PFSK-1 (cell line): ENCODE measurements around the gene TK2.

ENCODE experiments used
- FOXP2 ChIP-seq: optimal IDR thresholded peaks from 2 replicates; pipeline ENCODE3; 2011; ENCODE audit warnings: borderline replicate concordance, control low read depth, inconsistent platforms; ENCODE audit not compliant: insufficient read depth; ENCODE audit errors: extremely low read length, extremely low read depth
- POLR2AphosphoS5 ChIP-seq: IDR thresholded peaks from 2 replicates; pipeline ENCODE4 v1.6.1; 2012; ENCODE audit warnings: low read depth, mild to moderate bottlenecking, control low read depth, low read length, moderate library complexity
- SIN3A ChIP-seq: IDR thresholded peaks from 2 replicates; pipeline ENCODE4 v1.6.1; 2012; ENCODE audit warnings: mild to moderate bottlenecking, low read length, moderate library complexity, borderline replicate concordance; ENCODE audit not compliant: insufficient read depth
- TAF1 ChIP-seq: IDR thresholded peaks from 2 replicates; pipeline ENCODE4 v1.6.1; 2012; ENCODE audit warnings: low read length, control low read depth, borderline replicate concordance; ENCODE audit not compliant: insufficient read depth
- TF ChIP-seq, protein P1 (sequence below), 2 experiments: IDR thresholded peaks; 2 replicates each; pipeline versions ENCODE4 v1.6.1 to v1.8.0; 2011 to 2012; ENCODE audit warnings: low read depth in 2 of 2, low read length in 2 of 2, control low read depth in 1 of 2, inconsistent platforms in 1 of 2, mild to moderate bottlenecking in 1 of 2, moderate library complexity in 1 of 2; ENCODE audit not compliant: insufficient read depth in 1 of 2

The TK2 gene

DNA sequence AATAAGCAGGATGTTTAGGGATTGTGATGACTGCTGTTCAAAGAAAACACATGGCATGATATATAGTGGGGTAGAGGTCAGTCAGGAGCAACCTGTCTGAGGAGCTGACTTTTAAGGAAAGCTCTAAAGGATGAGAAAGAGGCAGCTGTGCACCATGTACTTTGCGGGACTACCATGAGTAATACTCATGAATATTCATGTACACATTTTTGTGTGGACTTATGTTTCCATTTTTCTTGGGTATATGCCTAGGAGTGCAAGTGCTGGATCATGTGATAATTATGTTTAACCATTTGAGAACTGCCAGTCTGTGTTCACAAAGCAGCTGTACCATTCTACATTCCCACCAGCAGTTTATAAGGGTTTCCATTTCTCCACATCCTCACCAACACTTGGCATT lies 87.0 kb downstream of the TK2 start:
- TF ChIP-seq, protein P1, sequence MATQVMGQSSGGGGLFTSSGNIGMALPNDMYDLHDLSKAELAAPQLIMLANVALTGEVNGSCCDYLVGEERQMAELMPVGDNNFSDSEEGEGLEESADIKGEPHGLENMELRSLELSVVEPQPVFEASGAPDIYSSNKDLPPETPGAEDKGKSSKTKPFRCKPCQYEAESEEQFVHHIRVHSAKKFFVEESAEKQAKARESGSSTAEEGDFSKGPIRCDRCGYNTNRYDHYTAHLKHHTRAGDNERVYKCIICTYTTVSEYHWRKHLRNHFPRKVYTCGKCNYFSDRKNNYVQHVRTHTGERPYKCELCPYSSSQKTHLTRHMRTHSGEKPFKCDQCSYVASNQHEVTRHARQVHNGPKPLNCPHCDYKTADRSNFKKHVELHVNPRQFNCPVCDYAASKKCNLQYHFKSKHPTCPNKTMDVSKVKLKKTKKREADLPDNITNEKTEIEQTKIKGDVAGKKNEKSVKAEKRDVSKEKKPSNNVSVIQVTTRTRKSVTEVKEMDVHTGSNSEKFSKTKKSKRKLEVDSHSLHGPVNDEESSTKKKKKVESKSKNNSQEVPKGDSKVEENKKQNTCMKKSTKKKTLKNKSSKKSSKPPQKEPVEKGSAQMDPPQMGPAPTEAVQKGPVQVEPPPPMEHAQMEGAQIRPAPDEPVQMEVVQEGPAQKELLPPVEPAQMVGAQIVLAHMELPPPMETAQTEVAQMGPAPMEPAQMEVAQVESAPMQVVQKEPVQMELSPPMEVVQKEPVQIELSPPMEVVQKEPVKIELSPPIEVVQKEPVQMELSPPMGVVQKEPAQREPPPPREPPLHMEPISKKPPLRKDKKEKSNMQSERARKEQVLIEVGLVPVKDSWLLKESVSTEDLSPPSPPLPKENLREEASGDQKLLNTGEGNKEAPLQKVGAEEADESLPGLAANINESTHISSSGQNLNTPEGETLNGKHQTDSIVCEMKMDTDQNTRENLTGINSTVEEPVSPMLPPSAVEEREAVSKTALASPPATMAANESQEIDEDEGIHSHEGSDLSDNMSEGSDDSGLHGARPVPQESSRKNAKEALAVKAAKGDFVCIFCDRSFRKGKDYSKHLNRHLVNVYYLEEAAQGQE (IDR thresholded peaks at IDR 0.05; ENCODE audit: insufficient read depth in 1 of 2, low read depth in 2 of 2, low read length in 2 of 2) = no peak
- TF ChIP-seq FOXP2 (no peak), SIN3A (no peak), TAF1 (no peak), POLR2AphosphoS5 (no peak)

DNA sequence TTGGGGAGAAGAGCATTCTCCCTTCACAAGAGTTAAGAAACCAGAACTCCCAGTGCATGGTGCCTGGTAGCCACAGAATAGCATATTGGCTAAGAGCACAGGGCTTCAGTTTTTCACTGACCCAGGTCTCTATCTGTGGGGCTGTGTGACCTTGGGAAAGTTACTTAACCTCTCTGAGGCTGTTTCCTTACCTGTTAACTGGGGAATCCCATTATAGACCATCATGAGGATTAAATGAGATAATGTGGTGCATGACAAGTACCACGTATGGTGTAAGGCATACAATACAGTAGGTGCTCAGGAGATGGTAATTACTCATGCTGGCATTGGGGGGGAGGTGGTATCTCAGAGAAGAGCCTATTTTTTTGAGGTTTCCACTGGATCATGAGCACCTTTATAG lies 89.2 kb downstream of the TK2 start:
- no peak for TF ChIP-seq TAF1
- no peak for TF ChIP-seq SIN3A
- TF ChIP-seq FOXP2 = no peak
- TF ChIP-seq, protein P1 (IDR thresholded peaks at IDR 0.05; ENCODE audit: insufficient read depth in 1 of 2, low read depth in 2 of 2, low read length in 2 of 2) = no peak
- TF ChIP-seq POLR2AphosphoS5 = no peak

DNA sequence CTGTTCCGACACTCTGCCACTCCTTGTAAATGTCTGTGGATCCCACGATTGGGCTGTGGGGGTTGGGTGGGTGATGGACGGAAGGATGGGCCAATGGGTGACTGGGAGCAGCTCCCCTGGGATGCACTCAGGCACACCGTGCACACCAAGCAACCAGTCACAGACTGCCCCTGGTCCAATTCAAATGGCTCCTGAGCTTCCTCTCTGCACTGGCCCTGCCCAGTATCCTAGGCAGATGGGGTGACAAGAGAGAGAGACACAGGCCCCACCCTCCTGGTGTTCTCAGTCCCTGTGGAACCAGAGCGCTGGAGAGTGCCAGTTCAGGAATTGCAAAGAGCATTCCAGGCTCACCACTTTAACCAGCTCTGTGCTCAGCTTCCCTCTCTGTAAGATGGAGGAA lies 90.0 kb downstream of the TK2 start:
- TF ChIP-seq SIN3A (no peak), TAF1 (no peak), FOXP2 (no peak), POLR2AphosphoS5 (no peak)
- TF ChIP-seq, protein P1 (IDR thresholded peaks at IDR 0.05; ENCODE audit: insufficient read depth in 1 of 2, low read depth in 2 of 2, low read length in 2 of 2) = no peak

DNA sequence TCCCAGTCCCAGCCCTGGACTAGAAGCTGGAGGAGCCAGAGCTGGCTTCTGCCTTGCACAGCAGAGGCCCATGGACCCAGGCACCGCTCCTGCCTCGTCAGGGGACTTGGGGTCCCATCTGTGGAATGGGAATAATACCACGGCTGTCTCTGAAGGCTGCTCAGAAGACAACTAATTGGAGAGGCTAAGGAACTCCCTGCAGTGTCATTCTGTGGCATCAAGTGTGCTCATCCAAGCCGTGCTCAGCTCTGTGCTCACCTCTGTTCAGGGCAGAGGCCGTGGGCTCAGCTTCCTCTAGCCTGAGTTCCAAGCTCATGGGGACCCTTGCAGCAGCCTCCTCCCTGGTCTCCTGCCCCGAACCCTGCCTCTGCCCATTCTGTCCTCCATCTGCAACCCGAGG lies 91.1 kb downstream of the TK2 start:
- TF ChIP-seq SIN3A (no peak), TAF1 (no peak), POLR2AphosphoS5 (no peak), FOXP2 (no peak)
- TF ChIP-seq, protein P1 (IDR thresholded peaks at IDR 0.05; ENCODE audit: insufficient read depth in 1 of 2, low read depth in 2 of 2, low read length in 2 of 2) = no peak

DNA sequence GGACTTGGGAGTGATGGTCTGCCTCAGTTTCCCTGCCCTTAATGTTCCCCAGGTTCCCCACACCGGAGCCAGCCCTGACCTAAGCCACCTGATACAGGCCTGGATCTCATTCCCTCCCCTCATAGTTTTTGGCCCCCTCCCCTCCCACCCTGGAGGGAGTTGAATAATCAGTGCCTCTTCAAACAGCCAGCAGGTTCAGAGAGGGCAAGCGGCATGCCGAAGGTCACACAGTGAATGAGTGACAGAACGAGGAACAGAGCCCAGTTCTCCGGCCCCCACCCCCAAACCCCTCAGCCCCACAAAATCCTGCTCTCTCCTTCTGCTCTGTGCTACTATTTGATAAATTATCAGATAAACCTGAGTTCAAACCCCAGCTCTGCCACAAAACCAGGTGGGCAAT lies 91.6 kb downstream of the TK2 start:
- TF ChIP-seq, protein P1 (IDR thresholded peaks at IDR 0.05; ENCODE audit: insufficient read depth in 1 of 2, low read depth in 2 of 2, low read length in 2 of 2) = no peak
- TF ChIP-seq FOXP2 = no peak
